ENCODE data around the gene RAB25.
A peak's percentile ranks its signal among the peaks of the same experiment; 100 is the strongest.

RAB25 gene

GRCh38 chr1:156111355-156111962, 50.5 kb downstream of the RAB25 start (continued):
- TF ChIP-seq ZBTB11 (tag by site-specific recombination; conservative IDR thresholded peaks at IDR 0.05; ENCODE audit: low read depth) (no peak), BCL11A (tag by site-specific recombination; IDR thresholded peaks at IDR 0.05; ENCODE audit: low read depth) (no peak), ZNF624 (tag by site-specific recombination; IDR thresholded peaks at IDR 0.05) (no peak), ZBTB44 (tag by site-specific recombination; IDR thresholded peaks at IDR 0.05) (peak; percentile 71), ZNF585B (tag by site-specific recombination; IDR thresholded peaks at IDR 0.05) (no peak), ZNF157 (tag by site-specific recombination; IDR thresholded peaks at IDR 0.05) (no peak)

GRCh38 chr1:156112276-156113137, 51.5 kb downstream of the RAB25 start:
- POLR2A ChIA-PET = interaction anchor here (1.3 to 5.5 kb wide), 4 partner anchors 10 to 100 kb away, joined by 3 to 63 read pairs (median 32); partner anchors contain the start of genes PMF1 and SLC25A44
- TF ChIP-seq PATZ1 (tag by site-specific recombination; IDR thresholded peaks at IDR 0.05) = peak; percentile 18; the same call in 1 of the 2 replicates
- TF ChIP-seq ZNF341 (tag by site-specific recombination; IDR thresholded peaks at IDR 0.05; ENCODE audit: low read depth) = peak; percentile 92
- no peak for TF ChIP-seq ZBTB20 (tag by site-specific recombination; IDR thresholded peaks at IDR 0.05)
- no peaks in the 10 kb centered on the region; a peak in 1 of 3 replicates for H3K36me3 ChIP-seq (ENCODE audit: control insufficient read depth in 2 of 2, insufficient read depth in 1 of 2, low read length in 2 of 2)
- H3K4me3 ChIP-seq (ENCODE audit: low read depth, low read length) = no peak overlapping the region
- H3K27ac ChIP-seq (ENCODE audit: extremely low read depth, low read depth, low read length) = no peak overlapping the region
- H3K4me1 ChIP-seq (ENCODE audit: control insufficient read depth, insufficient read depth, low read length) = peaks cover 4% of the 10 kb centered on the region
- CTCF ChIA-PET = interaction anchor here (0.6 to 25.6 kb wide), 6 partner anchors 13 to 207 kb away, joined by 3 to 1029 read pairs (median 8); no protein-coding TSS in a partner anchor
- H3K9me3 ChIP-seq (ENCODE audit: control insufficient read depth, insufficient read depth, low read depth, low read length) = no peaks in the 10 kb centered on the region

GRCh38 chr1:156113282-156113950, 52.5 kb downstream of the RAB25 start:
- Histone ChIP-seq H3K4me1 (ENCODE audit: control insufficient read depth, insufficient read depth, low read length) (peaks cover 4% of the 10 kb centered on the region), H3K9me3 (ENCODE audit: control insufficient read depth, insufficient read depth, low read depth, low read length) (no peaks in the 10 kb centered on the region), H3K36me3 (ENCODE audit: control insufficient read depth in 2 of 2, insufficient read depth in 1 of 2, low read length in 2 of 2) (no peaks in the 10 kb centered on the region; a peak in 1 of 3 replicates), H3K4me3 (ENCODE audit: low read depth, low read length) (no peak overlapping the region), H3K27ac (ENCODE audit: extremely low read depth, low read depth, low read length) (no peak overlapping the region)
- ChIA-PET CTCF (interaction anchor here (0.6 to 25.6 kb wide), 6 partner anchors 12 to 206 kb away, joined by 3 to 1029 read pairs (median 8); no protein-coding TSS in a partner anchor), POLR2A (interaction anchor here (1.3 to 5.5 kb wide), 4 partner anchors 11 to 80 kb away, joined by 3 to 63 read pairs (median 32); partner anchors contain the start of gene SLC25A44)
- TF ChIP-seq ZFP37 (tag by site-specific recombination; IDR thresholded peaks at IDR 0.05) (no peak), PRDM10 (tag by site-specific recombination; IDR thresholded peaks at IDR 0.05) (peak; percentile 94), ZNF280C (tag by site-specific recombination; IDR thresholded peaks at IDR 0.05) (no peak), ZBTB6 (tag by site-specific recombination; IDR thresholded peaks at IDR 0.05) (no peak)

Data from HEK293 (cell line).